GF-D8 (cell line): Measurements from ENCODE around the gene RNF5.
"Not testable (repeated sequence)": the region's sequence is repeated elsewhere in the genome, so short reads cannot be mapped to it uniquely, and the experiment has no call there.

ENCODE experiments used
- DNase-seq: peaks from one replicate; lab custom pipeline; 2025; lab: John Stamatoyannopoulos, UW

RNF5 gene

DNA sequence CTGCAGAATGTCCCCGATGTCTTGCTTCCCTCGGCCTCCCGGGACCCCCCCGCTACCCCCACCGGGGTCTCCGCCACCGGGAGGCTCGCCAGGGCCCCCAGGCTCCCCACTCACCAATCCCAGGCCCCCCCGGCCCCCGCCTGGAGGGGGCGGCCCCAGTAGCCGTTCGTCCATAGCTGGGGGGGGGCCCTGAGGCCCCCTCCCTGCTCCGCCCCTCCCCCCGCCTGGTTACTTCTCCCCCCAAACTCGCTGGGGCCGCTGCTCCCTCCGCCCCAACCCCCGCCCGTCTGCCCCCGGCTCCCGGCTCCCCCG lies 11.5 kb downstream of the RNF5 start:
- DNase-seq = no peak

DNA sequence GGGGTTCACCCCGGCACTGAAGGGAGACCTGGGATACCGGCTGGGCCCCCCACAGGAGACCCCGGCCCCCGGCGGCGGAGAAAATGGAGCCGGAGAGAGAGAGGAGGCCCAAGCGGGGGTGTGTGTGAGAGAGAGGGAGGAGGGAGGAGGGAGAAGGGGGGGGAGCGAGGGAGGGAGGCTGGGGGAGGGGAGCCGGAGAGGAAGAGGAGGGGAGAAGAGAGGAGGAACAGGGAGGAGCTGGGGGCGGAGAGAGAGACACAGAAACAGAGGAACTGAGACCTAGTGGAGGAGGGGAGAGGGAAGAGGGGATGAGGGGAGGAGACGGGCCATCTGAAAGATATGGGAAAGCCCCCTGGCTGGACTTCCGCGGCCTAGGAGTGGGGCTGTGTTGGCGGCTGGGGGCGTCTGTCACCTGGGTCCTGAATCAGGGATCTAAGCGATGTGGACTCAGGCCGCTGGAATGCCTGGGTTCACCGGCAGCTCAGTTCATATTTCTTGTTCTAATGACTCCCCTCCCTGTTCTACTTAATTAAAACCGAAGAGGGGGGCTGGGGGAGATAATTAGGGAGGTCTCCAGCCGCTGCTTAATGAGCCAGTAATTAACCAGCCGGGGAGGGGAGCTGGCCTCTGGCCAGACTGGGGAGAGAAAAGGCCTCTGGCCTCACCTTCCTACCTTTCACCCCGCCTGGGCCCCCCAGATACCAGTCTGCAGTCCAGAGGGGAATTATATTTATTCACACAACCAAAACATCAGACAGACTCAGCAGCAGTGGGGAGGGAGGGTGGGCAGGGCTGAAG lies 12.0 kb downstream of the RNF5 start, which contains the start of gene PBX2:
TSS of gene PBX2 (minus strand) at position 149 of the 798 bp plus-strand sequence. CDS start 287 bp downstream, outside the sequence.
- peak; percentile 87 for DNase-seq

DNA sequence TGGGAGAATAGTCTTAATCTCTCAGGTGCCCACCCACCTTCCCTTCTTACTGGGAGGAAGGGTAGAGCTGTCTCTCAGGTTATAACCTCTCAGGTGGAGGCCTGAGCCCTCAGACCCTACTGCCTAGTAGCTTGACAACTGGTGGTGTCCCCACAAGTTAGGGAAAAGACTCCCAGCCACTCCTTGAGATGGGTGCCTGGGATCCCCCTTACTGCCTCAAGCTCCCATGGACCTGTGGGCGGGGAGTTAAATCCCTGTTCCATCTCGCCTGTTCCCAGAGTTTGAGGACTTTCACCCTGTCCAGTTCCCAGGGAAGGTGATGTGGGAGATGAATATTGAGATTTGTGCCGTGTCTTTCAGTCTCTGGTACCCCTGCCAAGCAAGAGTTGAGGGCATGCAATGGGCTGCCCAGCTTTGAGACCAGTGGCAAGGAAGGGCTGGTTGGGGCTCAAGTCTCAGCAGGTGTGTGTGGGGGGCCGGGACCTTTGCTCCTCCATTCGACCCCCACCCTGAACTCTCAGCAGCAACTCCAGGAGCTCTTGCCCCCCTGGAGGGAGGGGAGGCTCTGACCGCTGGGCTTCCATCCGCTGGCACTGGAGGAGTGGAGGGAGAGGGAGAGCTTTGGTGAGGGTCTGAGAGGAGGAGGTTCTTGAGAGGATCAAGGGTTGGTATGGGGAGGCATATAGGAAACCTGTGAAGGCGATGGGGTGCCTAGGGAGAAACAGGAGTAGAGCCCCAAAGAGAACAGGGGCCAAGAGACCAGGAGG lies 12.9 kb downstream of the RNF5 start:
- DNase-seq = no peak

DNA sequence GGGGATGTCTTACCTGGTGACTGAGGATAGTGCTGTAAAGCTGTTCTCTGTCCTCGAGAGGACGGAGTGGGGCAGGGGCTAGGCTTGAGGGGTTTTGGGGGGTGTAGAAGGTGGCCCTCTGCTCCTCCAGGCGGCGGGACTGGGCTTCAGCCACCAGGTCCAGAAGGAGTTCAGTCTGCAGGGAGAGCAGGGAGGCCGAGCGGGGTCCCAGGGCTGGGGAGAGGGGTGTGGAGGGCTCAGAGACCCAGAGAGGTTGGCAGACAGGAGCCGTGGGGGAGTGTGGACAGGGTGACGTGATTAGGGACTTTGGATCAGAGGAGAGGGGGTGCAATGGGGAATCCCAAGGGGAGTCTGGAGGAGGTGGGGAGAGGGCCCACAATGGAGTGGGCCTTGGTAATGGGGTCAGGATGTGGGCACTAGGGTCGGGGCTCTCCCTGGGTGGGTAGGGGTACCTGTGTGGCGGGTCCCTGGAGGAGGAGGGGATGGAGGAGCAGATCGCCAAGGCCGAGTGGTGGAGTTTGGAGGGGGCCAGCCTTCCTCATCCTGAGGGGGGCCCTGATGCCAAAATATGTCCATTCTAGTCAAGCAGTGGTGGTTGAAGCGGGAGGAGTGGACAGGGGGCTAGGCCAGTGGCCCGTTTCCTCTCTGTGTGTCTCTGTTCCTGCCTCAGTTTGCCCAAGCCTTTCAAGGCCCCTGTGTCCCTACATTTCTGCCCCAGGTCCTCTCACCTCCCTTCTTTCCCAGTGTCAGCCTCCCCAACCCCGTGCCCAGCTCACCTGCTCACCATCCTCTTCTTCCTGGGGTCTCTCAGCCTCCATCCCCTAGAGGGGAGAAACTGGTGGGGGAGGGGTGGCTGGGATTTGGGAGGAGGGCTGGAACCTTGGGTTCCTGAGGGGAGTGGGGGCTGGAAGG lies 13.7 kb downstream of the RNF5 start:
- no peak for DNase-seq

- peak; percentile 62 for DNase-seq
These were observed 14.4 kb downstream of the RNF5 start, which contains the start of gene GPSM3 for GRCh38 chr6:32192608-32193039. GPSM3 (minus strand) TSS chr6:32192643; CDS start chr6:32192513, 130 bp downstream.

DNA sequence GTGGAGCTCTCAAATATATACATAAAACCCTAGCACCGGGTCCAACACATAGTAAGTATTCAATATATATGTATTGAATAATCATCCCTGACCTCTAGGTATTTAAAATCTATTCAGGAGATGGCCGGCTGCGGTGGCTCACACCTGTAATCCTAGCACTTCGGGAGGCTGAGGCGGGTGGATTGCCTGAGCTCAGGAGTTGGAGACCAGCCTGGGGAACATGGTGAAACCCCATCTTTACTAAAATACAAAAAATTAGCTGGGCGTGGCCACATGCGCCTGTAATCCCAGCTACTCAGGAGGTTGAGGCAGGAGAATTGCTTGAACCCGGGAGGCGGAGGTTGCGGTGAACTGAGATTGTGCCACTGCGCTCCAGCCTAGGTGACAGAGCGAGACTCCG lies 14.9 kb downstream of the RNF5 start:
- not testable (repeated sequence) for DNase-seq

GRCh38 chr6:32194388-32194787 lies 16.2 kb downstream of the RNF5 start:
- DNase-seq = no peak

GRCh38 chr6:32194825-32195651 lies 16.8 kb downstream of the RNF5 start:
- DNase-seq = peak; percentile 22

DNA sequence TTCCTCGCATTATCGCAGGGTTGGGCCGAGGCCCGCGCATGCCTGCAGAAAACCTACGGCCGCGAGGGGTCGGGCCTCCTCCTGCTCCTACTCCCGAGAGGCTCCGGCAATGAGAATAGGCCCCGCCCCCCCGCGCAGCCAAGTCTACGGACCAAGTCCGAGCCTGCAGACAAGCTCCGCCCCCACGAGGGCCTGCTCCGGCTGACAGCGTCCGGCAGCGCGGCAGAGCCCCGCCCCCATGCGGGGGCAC lies 17.4 kb downstream of the RNF5 start:
- DNase-seq = peak; percentile 99

- DNase-seq = peak; percentile 24
These were observed 17.9 kb downstream of the RNF5 start for GRCh38 chr6:32195902-32196681.

DNA sequence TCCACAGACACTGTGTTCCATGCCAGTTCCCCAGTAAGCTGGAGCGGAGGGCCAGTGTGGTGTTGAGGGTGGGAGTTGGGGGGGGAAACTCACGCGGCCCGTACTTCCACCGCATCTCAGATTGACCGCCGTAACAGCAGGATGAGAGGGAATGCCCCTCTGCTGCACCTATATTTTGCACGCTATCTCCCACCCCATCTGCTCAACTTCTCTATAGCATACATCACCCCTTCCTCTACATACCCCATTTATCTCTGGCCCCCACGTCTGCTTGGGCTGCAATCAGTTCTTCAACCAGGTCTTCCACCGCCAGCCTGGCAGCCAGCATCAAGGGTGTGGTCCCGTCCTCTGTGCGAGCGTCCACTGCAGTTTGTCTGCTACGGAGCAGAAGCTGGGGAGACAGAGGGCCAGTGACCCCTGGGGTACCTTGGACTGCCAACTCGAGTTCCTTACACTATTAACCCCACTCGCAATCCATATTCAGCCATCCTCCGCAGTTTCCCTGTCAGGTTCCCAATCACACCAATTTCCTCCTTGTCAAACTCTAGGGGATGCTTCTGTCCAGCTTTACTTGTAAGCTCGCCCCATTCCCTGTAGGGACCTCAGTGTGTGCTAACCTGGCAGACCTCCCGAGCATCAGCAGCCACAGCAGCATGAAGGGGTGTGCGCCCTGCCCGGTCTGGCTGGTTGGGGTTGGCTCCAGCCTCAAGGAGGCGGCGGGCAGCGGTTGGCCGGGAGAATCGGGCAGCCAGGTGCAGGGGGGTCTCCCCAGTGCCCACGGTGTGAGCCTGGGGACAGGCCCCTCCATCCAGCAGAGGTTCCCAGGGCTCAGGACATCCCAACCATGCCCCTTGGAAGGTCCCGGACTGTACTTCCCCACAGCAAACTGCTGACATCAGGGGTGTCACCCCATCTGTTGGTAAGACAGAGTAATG lies 18.7 kb downstream of the RNF5 start:
- DNase-seq = no peak

DNA sequence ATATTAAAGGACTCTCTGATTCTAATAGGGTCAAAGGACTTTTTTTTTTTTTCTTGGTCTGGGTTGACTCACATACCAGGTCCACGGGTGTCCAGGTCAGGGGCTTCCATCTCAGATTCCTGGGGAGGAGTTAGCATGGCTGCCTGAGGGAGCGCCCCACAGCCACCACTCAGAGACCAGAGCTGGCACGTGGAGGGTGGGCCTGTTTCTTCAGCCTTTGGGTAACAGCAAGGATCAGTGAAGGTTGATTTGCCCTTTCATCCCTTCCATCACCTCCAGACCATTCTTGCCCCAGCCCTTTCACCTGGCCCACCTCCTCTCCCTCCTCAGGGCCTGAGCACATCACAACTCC lies 20.1 kb downstream of the RNF5 start:
- DNase-seq = no peak

DNA sequence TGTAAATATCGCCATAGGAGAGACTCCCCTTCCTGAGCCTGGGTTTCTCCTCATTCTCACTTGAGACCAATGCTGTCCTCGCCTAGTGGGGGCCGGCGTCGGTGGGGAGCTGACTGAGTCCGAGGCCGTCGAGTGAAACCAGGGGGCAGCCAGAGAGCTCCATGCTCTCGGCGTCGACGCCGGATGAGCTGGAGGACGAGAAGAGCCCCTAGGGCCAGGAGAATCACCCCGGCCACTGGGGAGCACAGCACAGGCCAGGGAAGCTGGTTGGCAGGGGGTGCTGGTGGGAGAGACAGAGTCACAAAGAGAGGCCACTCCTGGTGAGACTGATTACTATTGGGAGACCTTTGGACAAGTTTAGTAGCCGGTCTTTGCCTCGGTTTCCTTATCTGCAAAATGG lies 20.7 kb downstream of the RNF5 start:
- DNase-seq = no peak

GRCh38 chr6:32200711-32201475 lies 22.7 kb downstream of the RNF5 start:
- no peak for DNase-seq

- no peak for DNase-seq
These were observed 24.0 kb downstream of the RNF5 start for GRCh38 chr6:32202186-32202585.

GRCh38 chr6:32203426-32204267 lies 25.4 kb downstream of the RNF5 start:
- DNase-seq = no peak

DNA sequence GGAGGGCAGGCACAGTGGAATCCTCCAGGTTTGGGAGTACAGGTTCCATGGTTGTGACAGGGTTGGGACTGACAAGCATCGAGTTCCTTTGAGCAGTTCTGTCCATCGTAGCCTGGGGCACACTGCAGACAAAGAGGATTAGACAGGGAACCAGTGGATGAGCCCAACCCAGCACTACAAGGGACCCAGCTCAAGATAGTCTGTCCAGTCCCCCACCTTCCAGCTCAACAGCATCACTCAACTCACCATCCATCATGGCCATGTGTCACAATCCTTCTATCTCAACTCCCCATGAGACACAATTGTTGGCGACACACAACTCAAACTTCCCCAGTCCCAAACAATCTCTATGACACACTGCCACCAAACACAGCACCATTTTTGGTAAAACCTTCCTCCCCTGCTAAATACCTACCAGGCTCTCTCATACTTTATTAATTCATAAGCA lies 26.1 kb downstream of the RNF5 start:
- no peak for DNase-seq

DNA sequence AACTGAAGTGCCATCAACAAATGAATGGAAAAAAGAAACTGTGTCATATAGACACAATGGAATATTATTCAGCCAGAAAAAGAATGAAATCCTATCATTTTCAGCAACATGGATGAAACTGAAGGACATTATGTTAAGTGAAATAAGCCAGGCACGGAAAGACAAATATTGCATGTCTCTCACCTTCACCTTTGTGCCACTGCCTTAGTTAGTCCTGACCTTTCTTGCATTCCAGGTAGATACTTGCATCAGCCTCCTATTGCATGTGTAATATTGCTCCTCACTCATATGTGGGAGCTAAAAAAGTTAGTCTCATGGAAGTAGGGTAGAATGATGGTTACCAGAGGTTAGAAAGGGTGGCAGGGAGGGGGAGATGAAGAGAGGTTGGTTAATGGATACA lies 30.8 kb downstream of the RNF5 start:
- no peak for DNase-seq
